GM19452 (cell line): ENCODE data around the gene DMWD.

Experiments used
- ATAC-seq: cut with Tn5 transposase; IDR thresholded peaks from one replicate; pipeline ENCODE4 v1.9.1; 2021; ENCODE audit not compliant: unreplicated experiment

DMWD gene

GRCh38 chr19:45792470-45793177 lies at the start of gene DMWD:
TSS of gene DMWD (minus strand) at chr19:45792845. CDS start at chr19:45792756, 89 bp downstream.
- ATAC-seq, result peak; percentile 92

DNA sequence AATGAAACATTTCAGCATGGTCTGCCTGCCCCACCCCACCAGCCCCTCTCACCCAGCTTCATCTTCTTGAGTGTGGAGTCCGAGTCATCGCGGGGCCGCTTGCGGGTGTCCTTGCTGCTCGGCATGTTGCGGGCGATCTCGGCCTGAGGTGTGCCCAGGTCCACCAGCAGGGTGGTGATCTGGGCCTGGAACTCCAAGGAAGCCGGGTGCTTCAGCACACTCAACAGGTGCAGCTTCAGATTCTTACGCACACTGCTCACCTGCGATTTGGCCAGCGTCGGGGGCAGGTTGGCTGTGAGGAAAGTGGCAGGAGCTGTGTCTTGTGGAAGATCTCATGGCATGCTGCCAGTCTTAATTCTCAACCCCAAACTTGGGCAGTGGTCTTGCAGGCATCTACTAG lies 49.6 kb upstream of the DMWD start:
- ATAC-seq, result no peak

GRCh38 chr19:45834970-45835369 lies 42.3 kb upstream of the DMWD start:
- no peak for ATAC-seq

DNA sequence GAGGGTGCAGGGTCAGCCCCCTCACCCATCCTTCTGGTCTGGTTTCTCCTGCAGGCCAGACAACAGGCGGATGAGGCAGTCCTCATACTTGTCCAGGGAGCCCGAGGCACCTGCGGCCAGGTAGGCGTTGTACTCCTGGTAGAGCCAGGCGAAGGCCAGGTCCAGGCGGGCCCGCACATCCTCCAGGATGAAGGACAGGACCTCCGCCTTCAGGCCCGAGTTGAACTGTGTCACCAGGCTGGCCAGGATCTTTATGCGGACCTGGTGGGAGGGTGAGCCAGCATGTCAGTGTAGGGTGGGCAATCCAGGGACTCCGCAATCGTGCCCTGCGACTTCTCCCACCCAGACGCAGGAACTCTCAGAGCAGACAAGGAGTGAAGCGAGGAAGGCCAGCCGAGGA lies 36.3 kb upstream of the DMWD start:
- ATAC-seq, result no peak

DNA sequence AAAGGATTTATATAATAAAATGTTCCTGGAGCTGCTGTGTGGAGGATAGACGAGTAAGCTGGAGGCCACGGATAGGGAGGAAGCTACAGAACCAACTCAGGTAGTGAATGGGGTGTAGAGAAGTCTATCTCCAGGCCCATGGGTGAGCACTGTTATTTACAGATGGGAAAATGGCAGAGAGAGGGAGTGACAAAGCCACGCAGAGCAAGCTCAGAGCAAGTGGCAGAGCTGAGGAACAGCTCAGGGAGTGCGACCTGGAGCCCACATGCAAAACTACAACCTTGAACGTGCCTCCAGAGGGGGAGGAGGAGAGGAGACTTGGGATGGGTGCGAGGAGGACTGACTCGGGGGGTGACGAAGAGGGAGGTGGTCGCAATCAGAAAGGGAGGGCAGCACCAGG lies 35.9 kb upstream of the DMWD start:
- no peak for ATAC-seq

- ATAC-seq, result no peak
Observed at GRCh38 chr19:45827459-45828093, 34.9 kb upstream of the DMWD start.

DNA sequence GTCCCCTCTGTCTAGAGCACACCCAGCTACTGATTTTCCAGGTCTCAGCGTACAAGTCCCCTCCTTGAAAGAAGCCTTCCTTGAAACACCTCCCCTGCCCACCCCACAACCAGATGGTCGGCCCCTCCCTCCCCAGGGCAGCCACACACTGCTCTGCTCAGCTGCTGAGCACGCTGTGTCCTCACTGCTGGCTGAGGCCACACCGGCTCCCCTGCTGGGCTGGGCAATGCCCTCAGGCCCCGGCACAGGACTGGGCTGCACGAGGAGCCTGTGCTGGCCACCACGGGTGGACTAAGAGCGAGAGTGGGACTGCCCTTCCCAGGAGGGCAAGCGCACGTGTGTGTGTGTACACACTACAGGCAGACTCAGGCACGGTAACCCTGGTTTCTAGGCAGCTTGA lies 34.3 kb upstream of the DMWD start:
- ATAC-seq, result no peak

- no peak for ATAC-seq
Observed at GRCh38 chr19:45825917-45826893, 33.6 kb upstream of the DMWD start.

- ATAC-seq, result no peak
Observed at GRCh38 chr19:45825263-45825605, 32.6 kb upstream of the DMWD start.

DNA sequence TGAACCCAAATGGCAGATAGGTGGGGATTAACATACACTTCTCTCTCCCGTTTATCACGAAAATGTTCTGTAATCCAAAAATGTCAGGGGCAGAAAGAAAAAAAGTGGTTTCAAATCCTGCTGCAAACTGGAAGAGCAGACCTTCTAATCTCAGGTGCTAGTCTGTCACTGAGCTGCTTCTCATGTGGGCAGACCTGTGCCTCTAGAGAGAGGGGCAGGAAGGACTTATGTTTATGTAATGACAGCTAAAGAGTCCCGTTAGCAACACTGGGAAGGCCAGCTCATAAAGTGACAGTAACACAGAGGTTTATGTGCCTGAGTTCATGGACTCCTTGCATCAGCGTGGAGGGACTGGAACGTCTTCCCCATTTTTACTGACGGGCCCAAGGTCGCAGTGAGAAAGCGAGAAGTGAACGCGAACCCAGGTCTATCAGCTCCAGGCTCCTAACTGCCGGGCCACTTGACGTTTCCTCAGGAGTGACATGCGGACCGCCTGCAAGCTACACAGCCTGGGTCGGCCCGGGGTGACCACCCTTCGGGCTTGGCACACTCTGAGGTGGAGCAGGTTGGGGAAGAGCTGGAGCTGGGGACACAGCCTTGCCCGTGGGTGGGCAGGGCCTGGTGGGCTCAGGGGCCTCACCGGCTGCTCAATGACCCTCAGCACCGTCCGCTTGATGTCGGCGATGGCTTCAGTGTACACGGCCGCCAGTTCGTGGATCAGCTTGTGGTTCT lies 32.1 kb upstream of the DMWD start:
- ATAC-seq, result no peak

DNA sequence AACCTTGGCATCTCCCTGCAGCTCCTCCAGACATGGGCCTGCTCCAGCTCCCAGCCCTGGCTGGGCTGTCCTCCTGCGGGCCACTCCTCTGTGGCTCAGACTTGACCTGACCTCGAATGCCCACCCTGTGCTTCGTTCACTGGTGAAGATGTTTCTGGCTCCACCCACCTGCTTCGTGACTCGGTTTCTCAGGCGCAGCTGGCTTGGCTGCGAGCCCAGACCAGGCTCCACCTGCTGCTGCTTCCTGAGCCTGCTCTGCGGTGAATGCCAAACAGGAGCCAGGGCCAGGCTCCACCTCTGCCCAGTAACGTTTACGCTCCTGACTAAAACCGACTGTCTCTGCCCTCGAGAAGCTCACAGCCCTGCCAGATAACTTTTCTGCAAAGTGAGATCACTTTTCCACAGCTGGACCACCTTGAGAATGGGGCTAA lies 31.4 kb upstream of the DMWD start:
- no peak for ATAC-seq

- no peak for ATAC-seq
Observed at GRCh38 chr19:45823182-45823581, 30.5 kb upstream of the DMWD start.

- ATAC-seq, result no peak
Observed at GRCh38 chr19:45822716-45823115, 30.1 kb upstream of the DMWD start.

GRCh38 chr19:45821570-45821969 lies 28.9 kb upstream of the DMWD start:
- ATAC-seq, result no peak

DNA sequence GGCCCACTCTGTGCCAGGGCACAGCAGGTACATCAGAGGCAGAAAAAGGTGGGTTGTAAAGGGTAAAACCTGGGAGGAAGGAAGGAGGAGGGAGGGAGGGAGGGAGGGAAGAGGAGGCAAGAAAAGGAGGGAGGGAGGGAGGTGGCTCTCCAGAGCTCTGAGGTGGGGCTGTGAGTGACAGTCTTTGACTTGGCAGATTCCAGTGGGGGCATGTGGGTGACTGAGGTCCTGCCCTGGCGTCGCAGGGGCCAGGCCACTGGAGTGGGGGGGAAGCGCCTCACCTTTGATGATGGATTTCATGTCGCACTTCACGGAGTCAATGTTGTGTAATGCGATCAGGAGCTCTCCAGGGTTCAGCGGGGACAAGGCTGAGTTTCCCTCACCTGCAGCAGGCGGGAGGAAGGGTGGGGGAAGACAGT lies 28.5 kb upstream of the DMWD start:
- ATAC-seq, result no peak

- ATAC-seq, result no peak
Observed at GRCh38 chr19:45820413-45821102, 27.9 kb upstream of the DMWD start.

GRCh38 chr19:45819769-45820168 lies 27.1 kb upstream of the DMWD start:
- no peak for ATAC-seq

- ATAC-seq, result no peak
Observed at GRCh38 chr19:45817725-45818301, 25.2 kb upstream of the DMWD start.

GRCh38 chr19:45817010-45817724 lies 24.5 kb upstream of the DMWD start:
- ATAC-seq, result peak; percentile 91
